H1 (cell line): ENCODE measurements around the gene GRAMD1B. TPM values are rescaled to one million over a fixed set of nuclear protein-coding genes. Genes with fewer than 3 reads are reported as not detected.

ENCODE experiments used
- CTBP2 ChIP-seq: IDR thresholded peaks from 2 replicates; pipeline ENCODE4 v1.7.0; 2011; ENCODE audit warnings: borderline replicate concordance, mild to moderate bottlenecking, moderate library complexity, mixed read lengths, low read length; ENCODE audit not compliant: insufficient read depth, insufficient read length
- CTCF ChIP-seq, 3 experiments: IDR thresholded peaks; 1 replicate in 2 of 3; 2 replicates in 1 of 3; pipeline versions ENCODE4 v1.5.1 to v1.6.1; 2011; ENCODE audit warnings: low read length in 3 of 3, mild to moderate bottlenecking in 3 of 3, inconsistent platforms in 2 of 3, low read depth in 1 of 3, moderate library complexity in 1 of 3; ENCODE audit not compliant: insufficient read depth in 1 of 3; ENCODE audit errors: control extremely low read depth in 1 of 3
- E2F6 ChIP-seq: IDR thresholded peaks from 2 replicates; pipeline ENCODE4 v1.6.1; 2012; ENCODE audit warnings: inconsistent platforms
- KDM4A ChIP-seq: IDR thresholded peaks from one replicate; pipeline ENCODE4 v1.7.1; 2012; ENCODE audit warnings: low read depth, mild to moderate bottlenecking, moderate library complexity, low read length, inconsistent platforms; ENCODE audit not compliant: severe bottlenecking
- MAFK ChIP-seq: IDR thresholded peaks from 2 replicates; pipeline ENCODE4 v1.6.1; 2012; ENCODE audit warnings: low read depth, mild to moderate bottlenecking, improper control_type of control experiment, low read length
- NRF1 ChIP-seq: IDR thresholded peaks from 2 replicates; pipeline ENCODE4 v1.6.1; 2011; ENCODE audit warnings: mild to moderate bottlenecking, low read depth, low read length, improper control_type of control experiment
- POLR2A ChIP-seq, 2 experiments: IDR thresholded peaks; 1 replicate in 1 of 2; 2 replicates in 1 of 2; pipeline ENCODE4 v1.6.1; 2011; ENCODE audit warnings: low read depth in 2 of 2, low read length in 2 of 2, mild to moderate bottlenecking in 2 of 2; ENCODE audit errors: control extremely low read depth in 1 of 2
- POU5F1 ChIP-seq: IDR thresholded peaks from 2 replicates; pipeline ENCODE4 v1.6.1; 2011; ENCODE audit warnings: low read depth, mild to moderate bottlenecking, low read length, moderate library complexity
- SRF ChIP-seq: IDR thresholded peaks from 2 replicates; pipeline ENCODE4 v1.6.1; 2011; ENCODE audit warnings: mild to moderate bottlenecking, low read depth, low read length, moderate library complexity
- polyA plus RNA-seq, 7 experiments: library from polyadenylated mRNA; depleted of rRNA in 3 of 7; stranded (reverse) in 5 of 7; unstranded in 2 of 7; fragments of >200 nt in 5 of 7; fragments of 200-250 nt in 2 of 7; gene quantifications; 1 replicate in 5 of 7; 2 replicates in 1 of 7; 4 replicates in 1 of 7; pipeline versions ENCODE4 v1.2.1 to v1.2.3, GENCODE V29; 2011 to 2013; ENCODE audit warnings: missing spikeins in 2 of 7, mixed read lengths in 2 of 7
- total RNA-seq: library from RNA; stranded (reverse); fragmentation: NEBNext Ultra II Directional; extraction: Animal tissue kit (Norgen Biotek cat#: 25700); gene quantifications from 2 replicates; pipeline ENCODE4 v1.2.1, GENCODE V29; 2021
- TF ChIP-seq, protein P1 (sequence below): IDR thresholded peaks from 2 replicates; pipeline ENCODE4 v1.6.1; 2011; ENCODE audit warnings: low read depth, mild to moderate bottlenecking, low read length; ENCODE audit not compliant: insufficient read depth

GRAMD1B gene
- total and polyA plus RNA-seq, 2 of the 8 experiments (the other 6 are each of a cell fraction or from before 2014, with no cell fraction given): 10.1 to 21.2 TPM

DNA sequence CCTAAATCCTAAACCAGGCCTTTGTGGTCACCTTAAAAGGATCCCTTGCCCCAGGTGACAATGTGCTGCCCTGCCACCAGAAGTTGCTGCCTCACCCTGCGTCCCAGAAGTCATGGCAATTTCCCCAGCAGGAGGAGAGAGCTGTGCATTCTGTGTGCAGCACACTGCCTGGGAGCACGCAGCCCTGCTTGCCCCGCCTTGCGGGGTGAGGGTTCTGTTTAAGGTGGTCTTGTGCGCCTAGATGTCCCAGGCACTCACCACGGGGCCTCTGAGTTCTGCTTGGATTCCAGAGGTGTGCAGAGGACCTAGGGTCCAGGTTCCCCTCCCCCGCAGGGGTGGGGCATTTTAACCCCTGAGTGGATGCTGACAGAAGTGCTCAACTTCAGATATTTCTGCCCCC, 95.0 kb downstream of the GRAMD1B start (continued):
- TF ChIP-seq CTCF (IDR thresholded peaks at IDR 0.05; ENCODE audit: control extremely low read depth in 1 of 3, insufficient read depth in 1 of 3, low read depth in 1 of 3, low read length in 3 of 3) (no peak), SRF (no peak), POU5F1 (no peak), KDM4A (no peak), NRF1 (no peak), E2F6 (no peak), MAFK (no peak), CTBP2 (no peak), POLR2A (IDR thresholded peaks at IDR 0.05; ENCODE audit: control extremely low read depth in 1 of 2, low read depth in 2 of 2, low read length in 2 of 2) (no peak)
- TF ChIP-seq, protein P1, sequence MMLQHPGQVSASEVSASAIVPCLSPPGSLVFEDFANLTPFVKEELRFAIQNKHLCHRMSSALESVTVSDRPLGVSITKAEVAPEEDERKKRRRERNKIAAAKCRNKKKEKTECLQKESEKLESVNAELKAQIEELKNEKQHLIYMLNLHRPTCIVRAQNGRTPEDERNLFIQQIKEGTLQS: no peak
